Stimulated activated CD8-positive, alpha-beta memory T cell treated with anti-CD3 and anti-CD28 coated beads, Interleukin-4, amount 100 ng/mL, for 48 hours (primary cell): ENCODE measurements around the gene U2AF1L4.

Experiments used
- DNase-seq: peaks from one replicate; pipeline ENCODE4 v3.0.0-alpha.2; 2020

The U2AF1L4 gene

GRCh38 chr19:35756377-35757230 lies 11.4 kb upstream of the U2AF1L4 start, which contains the start of gene HSPB6:
HSPB6 (minus strand) TSS chr19:35757029; CDS start chr19:35757008, 21 bp downstream.
- DNase-seq = no peak

DNA sequence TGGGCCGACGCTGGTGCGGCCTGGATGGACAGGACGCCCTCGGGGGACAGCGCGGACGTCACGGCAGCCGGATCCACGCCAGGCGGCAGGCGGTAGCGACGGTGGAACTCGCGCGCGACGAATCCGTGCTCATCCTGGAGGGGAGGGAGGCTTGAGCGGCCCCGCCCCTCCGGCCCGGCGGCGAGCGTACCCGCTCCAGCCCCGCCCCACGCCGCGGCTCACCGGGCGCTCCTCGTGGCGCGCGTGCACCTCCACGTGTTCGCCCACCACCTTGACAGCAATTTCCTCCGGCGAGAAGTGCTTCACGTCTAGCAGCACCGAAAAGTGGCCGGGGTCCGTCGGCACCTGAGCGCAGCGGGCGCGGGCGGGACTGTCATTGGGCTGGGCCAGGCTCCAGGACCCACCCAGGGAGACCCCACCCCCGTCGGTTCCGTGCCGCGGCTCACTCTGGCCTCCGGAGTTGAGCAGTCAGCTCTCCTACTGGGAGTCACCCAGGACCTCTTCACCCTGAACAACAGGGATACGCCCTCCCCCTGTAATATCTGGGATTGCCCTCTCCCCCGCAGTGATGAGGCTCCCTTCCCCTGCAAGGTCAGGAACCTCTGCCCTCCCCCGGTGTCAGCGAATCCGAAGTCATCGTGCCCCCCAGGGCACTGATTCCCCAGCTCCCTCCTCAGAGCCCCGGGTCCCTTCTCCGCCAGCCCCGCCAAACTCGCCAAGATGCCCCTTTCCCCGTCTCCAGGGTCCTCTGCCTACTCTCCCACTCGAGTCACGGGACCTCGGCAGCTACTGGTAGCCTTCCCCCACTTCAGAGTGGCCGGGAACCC lies 10.5 kb upstream of the U2AF1L4 start:
- peak; percentile 59 for DNase-seq

GRCh38 chr19:35755131-35755549 lies 9.9 kb upstream of the U2AF1L4 start:
- no peak for DNase-seq

- no peak for DNase-seq
Observed at GRCh38 chr19:35754370-35755130, 9.3 kb upstream of the U2AF1L4 start.

GRCh38 chr19:35753634-35754369 lies 8.6 kb upstream of the U2AF1L4 start:
- DNase-seq = no peak

DNA sequence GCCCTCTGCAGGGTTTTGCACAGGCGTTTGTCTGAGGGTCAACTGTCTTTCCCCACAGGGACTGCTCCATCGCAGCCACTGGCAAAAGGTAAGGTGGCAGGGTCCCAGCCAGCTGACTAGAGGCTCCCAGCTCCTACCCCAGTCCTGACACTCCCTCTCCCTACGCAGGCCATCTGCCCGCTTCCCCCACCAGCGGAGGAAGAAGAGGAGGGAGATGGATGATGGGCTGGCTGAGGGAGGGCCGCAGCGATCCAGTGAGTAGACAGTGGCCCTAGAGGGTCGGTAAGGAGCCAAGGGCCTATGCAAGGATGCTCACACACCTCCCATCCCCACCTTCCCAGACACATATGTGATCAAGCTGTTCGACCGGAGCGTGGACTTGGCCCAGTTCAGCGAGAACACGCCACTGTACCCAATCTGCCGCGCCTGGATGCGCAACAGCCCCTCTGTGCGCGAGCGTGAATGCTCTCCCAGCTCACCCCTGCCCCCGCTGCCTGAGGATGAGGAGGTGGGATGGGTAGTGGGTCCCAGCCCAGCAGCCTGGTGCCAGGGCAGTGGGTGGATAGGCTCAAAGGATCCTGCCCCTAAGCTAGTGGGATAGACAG lies 7.6 kb upstream of the U2AF1L4 start:
- no peak for DNase-seq

GRCh38 chr19:35751839-35752745 lies 6.9 kb upstream of the U2AF1L4 start:
- DNase-seq = no peak

DNA sequence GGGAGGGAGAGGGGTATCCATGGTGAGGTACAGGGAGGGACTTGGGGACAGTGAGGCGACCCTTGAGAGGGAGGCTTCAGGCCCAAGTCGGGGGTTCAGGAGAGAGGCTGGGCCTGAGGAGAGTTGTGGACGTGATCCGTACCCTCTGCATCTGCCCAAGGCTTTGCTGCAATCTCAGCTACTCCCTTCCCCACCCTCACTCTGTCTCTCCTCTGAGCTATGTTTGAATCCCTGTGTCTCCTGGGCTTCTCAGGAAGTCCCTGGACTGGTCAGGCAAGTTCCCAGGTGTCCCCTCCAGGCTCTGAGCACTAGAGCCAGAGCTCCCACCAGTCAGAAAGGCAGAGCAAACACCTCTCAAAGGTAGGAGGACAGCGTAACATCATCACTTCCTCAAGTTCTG lies 4.9 kb upstream of the U2AF1L4 start:
- no peak for DNase-seq

- peak; percentile 99 for DNase-seq
Observed at GRCh38 chr19:35748106-35749020, 3.1 kb upstream of the U2AF1L4 start, which contains the start of gene LIN37. LIN37 (plus strand) TSS chr19:35748576; CDS start chr19:35748725, 149 bp downstream.

GRCh38 chr19:35746531-35746930 lies 1.3 kb upstream of the U2AF1L4 start:
- DNase-seq = no peak

DNA sequence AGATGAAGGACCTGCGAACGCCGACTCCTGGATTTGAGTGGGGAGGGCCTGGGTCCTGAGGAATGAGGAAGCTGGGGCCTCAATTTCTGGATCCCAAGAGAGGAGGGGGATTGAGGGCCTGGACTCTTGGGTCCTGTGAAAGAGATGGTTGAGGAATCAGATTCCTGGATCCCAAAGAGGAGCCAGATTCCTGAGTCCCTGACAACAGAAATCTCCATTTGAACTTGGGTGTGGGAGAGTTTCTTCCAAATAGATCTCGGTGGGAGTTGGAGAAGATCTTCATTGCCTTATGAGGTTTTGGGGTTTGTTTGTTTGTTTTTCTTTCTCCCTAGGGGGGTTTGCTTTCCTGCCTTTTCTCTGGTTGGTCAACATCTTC lies 857 bp upstream of the U2AF1L4 start:
- no peak for DNase-seq

DNA sequence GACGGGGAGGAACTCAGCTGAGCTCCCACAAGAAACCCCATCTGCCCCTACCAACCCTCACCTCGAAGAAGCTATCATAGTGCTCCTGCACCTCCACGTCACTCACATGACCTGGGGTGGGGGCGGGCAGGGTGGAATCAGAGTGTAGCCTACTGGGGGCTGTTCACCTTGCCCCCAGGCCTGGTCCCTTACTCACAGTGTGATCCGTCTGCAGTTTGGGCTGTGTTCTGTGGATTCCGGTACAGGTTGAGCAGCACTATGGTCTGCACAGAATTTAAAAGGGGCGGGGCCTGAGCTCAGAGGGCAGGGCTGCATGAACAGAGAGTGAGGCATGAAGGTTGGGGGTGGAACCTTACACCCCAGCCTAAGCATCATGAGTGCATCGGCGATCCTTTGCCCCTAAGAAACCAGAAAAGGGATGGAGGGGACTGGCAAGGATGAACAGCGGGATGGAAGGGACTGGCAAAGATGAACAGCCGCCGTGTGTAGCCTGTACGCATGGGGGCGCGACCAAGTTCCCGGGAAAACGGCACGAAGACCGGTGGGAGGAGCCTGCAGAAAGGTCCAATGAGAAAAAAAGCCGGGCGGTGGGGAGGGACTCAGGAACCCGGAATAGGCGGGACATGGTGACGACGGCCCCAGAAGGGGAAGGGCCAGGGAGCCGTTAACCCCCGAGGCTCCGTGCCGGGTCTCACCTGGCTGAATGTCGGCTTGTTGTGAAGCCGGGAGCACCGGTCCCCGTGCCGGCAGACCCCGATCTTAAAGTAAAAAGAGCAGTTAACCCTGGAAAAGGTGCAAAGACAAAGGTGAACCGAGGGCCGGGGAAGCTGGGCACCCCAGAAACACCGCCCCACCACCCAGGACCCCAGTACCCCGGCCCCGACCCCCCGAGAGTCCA lies 539 bp downstream of the U2AF1L4 start:
- DNase-seq = peak; percentile 94

DNA sequence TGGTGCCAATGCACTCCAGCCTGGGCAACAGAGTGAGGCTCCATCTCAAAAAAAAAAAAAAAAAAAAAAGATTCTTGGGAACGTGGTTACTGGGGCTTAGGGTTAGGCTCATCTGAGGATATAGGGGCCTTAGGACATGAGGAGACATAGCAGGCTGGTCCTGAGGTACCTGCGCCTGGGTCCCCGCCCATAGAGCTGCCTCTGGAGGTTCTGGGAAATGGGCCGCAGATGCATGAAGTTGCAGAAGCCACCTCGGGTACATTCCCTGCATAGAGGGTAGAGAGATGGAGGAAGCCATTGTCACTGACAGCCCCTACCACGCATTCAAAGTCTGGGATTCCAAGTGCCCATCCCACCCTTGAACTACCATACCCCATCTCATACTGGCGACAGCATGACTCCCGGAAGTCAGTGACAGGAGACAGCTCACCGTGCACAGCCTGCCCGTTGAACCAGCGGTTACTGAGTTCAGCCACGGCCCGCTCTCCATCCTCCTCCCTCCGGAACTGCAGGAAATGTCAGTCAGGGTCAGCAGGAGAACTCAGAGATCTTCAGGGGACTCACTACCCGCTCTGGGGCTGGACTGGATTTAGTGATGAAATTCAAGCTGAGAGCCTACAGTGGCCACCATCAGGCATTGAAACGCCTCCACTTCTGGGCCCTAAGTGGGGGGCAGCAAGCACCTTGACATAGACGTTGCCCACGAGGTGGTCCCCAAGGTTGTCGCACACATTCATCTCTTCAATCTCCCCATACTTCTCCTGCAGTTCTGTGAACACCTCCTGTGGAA lies 1.4 kb downstream of the U2AF1L4 start:
- no peak for DNase-seq

GRCh38 chr19:35742121-35742724 lies 3.0 kb downstream of the U2AF1L4 start, which contains the start of gene IGFLR1:
IGFLR1 (minus strand) TSS chr19:35742452; CDS start chr19:35741180, 1,272 bp downstream.
- DNase-seq = peak; percentile 82

- no peak for DNase-seq
Observed at GRCh38 chr19:35741203-35741515, 4.1 kb downstream of the U2AF1L4 start.

- peak; percentile 98 for DNase-seq
Observed at GRCh38 chr19:35740423-35741202, 4.6 kb downstream of the U2AF1L4 start.

DNA sequence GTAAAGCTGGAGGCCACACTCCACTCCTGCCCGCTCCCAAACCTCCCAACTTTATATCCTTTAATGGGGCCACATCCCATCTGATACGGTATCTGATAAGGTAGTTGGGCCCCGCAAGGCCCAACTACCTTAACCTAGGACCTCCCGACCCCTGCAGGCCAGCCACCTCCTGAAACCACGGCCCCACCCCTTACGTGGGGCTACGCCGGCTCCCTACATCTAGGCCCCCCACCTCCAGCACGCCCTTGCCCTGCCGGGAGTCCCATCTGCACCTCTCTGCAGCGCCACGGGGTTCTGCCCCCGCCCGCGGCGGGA lies 5.2 kb downstream of the U2AF1L4 start:
- DNase-seq = no peak
